Measurements from ENCODE around the gene ANTXR1.

ANTXR1 gene

DNA sequence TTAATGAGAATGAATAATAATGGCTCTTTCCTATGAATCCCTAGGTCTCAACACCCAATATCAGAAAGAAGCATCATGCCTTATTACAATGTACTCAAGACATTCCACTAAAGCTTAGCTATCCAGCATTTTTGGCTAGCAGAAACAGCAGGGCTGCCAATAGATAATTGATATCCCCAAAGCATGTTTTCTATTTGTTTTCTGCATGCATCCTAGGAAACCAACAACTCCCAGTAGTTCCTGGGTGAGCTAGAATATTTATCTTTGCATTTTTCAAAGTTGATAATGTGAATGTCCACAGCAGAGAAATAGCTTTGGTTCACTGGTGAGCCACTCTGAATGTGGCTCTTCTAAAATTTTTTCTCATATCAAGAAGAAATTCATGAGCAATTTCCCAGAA is 5.8 kb upstream of the ANTXR1 start:
- no peak for DNase-seq (ENCODE audit: low read depth)

DNA sequence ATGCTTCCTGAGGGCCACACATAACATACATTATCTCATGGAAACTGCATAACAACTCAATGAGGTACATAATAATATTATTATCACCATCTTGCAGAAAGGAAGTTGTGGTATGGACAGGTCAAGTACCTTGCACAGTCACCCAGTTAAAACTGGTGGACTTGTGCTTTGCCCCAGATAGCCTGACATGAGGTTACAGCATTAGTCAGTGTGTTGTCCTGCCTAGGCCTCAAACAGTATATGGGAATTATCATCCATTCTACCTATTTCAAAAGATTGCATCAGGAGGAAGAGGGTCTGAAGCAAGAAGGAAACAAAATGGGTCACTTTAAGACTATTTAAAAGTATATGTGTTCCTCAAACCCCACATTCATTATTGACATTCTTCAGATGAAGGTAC is 5.4 kb upstream of the ANTXR1 start:
- DNase-seq (ENCODE audit: low read depth): no peak

- DNase-seq (ENCODE audit: low read depth): no peak
Observed at GRCh38 chr2:69010437-69011194, 2.4 kb upstream of the ANTXR1 start.

- no peak for DNase-seq (ENCODE audit: low read depth)
Observed at GRCh38 chr2:69011611-69012157, 1.3 kb upstream of the ANTXR1 start.

- peak; percentile 9 for DNase-seq (ENCODE audit: low read depth)
Observed at GRCh38 chr2:69012310-69013141, 453 bp upstream of the ANTXR1 start.

GRCh38 chr2:69013840-69014821 is 1.2 kb downstream of the ANTXR1 start:
- no peak for DNase-seq (ENCODE audit: low read depth)

- DNase-seq (ENCODE audit: low read depth): no peak
Observed at GRCh38 chr2:69017080-69017479, 4.1 kb downstream of the ANTXR1 start.

GRCh38 chr2:69017835-69018234 is 4.9 kb downstream of the ANTXR1 start:
- no peak for DNase-seq (ENCODE audit: low read depth)

- no peak for DNase-seq (ENCODE audit: low read depth)
Observed at GRCh38 chr2:69018678-69019095, 5.7 kb downstream of the ANTXR1 start.

- no peak for DNase-seq (ENCODE audit: low read depth)
Observed at GRCh38 chr2:69020496-69021426, 7.8 kb downstream of the ANTXR1 start.

DNA sequence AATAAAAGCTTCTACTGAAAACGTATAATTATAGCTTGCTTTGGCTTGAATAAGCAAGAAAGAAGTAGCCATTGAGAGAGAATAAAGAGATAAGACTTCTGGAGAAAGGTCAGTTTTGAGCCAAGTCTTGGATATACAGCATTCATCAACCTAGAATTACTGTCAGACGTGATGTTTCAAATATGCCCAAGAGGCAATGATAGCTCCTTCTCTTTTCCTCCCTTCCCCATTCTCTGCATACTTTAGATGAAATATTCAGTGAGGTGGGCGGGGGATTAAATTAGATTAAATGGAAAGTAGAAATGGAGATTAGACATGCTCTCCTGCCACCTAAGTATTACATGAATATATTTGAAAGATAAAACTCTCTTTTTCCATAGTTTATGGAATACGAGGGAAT is 8.7 kb downstream of the ANTXR1 start:
- no peak for DNase-seq (ENCODE audit: low read depth)

- DNase-seq (ENCODE audit: low read depth): no peak
Observed at GRCh38 chr2:69022548-69022947, 9.6 kb downstream of the ANTXR1 start.

DNA sequence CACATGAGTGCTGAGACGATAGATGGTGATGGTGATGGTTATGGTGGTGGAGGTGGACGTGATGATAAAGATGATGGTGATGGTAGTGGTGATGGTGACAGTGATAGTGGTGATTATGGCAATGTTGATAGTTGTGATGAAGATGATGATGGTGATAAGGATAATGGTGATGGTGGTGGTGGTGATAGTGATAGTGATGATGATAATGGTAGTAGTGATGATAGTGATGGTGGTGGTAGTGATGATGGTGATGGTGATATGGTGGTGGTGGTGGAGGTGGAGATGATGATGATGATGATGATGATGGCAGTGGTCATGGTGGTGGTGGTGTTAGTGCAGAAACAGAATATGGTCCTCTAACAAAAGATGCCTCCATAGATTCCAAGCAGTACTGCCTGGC is 10.3 kb downstream of the ANTXR1 start:
- no peak for DNase-seq (ENCODE audit: low read depth)

GRCh38 chr2:69026026-69026425 is 13.0 kb downstream of the ANTXR1 start:
- peak; percentile 12 for DNase-seq (ENCODE audit: low read depth)

DNA sequence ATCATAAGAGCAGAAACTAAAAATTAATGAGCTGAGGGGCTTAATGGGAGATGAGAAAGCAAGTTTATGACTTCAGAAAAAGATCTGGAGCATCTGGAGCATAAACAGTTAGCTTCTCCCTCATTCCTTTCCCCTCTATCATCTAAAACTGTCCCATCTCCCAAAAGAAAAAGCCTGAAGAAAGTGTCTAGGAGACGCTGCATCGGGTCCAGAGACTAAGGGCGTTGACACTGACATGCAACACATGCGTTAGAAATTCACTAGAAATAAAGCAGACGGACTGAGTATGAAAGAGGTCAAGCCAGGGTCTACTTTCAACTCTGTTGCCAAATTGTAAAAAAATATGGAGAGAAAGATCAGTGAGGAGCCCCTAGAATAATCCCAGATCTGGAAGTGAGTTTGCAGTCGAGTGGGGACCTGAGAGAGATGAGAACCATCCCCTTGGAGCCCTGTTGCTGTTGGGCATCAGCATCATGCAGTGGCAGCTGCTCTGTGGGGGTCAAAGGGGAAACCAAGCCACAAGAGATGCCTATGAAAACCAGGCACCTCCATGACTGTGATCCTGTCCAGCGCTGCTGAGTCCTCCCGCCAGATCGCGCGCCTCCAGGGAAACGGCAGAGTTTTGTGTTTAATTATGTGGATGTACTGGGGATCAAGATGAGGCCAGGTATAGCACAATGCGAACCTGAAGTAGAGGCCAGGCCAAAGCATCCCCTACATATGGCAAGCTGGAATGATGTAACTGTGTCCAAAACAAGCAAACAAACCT is 13.9 kb downstream of the ANTXR1 start:
- no peak for DNase-seq (ENCODE audit: low read depth)

DNA sequence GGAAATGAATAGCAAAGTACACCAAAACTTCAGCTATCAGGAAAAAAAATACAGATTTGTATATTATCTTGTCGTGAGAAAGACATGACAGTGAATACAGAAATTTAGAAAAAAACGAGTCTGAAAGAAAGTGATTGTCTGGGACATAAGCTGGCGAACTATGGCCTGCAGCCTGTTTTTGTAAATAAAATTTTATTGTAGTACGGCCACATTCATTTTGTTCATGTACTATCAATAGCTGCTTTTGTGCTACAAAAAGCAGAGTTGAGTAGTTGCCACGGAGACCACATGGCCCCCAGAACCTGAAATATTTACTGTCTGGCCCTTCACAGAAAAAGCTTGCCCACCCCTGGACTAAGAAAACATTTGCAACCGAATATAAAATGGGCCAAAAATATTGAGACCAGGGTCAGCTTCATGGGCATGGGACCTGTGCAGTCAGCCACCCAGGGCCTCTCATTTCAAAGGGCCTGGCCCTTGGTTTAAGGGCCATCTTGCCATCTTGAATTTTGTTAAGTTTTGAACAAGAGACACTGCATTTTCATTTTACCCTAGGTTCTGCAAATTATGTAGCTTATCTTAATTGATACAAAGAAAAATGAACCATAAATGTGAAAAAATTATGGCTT is 17.9 kb downstream of the ANTXR1 start:
- no peak for DNase-seq (ENCODE audit: low read depth)

GRCh38 chr2:69031466-69031865 is 18.5 kb downstream of the ANTXR1 start:
- DNase-seq (ENCODE audit: low read depth): no peak

- no peak for DNase-seq (ENCODE audit: low read depth)
Observed at GRCh38 chr2:69032336-69032735, 19.4 kb downstream of the ANTXR1 start.

- no peak for DNase-seq (ENCODE audit: low read depth)
Observed at GRCh38 chr2:69033461-69034095, 20.6 kb downstream of the ANTXR1 start.
